Neural cell (in vitro differentiated cells): ENCODE measurements around the gene OR52J3. TPM values are rescaled to one million over a fixed set of nuclear protein-coding genes. Genes with fewer than 3 reads are reported as not detected.

ENCODE experiments used
- H2AFZ ChIP-seq: fragments of 200-600, 300-800 bp; sonication (generic), shearing (Covaris generic); 2 replicates; pipeline ENCODE4 v1.6.0; 2014; ENCODE audit warnings: low read depth, mild to moderate bottlenecking, antibody characterized with exemption, low read length, moderate library complexity
- H3F3A ChIP-seq: fragments of 200-600 bp; shearing (Covaris generic); 2 replicates; pipeline ENCODE4 v1.6.1; 2016; ENCODE audit warnings: mild to moderate bottlenecking, moderate library complexity, mixed read lengths, antibody characterized with exemption, low read length; ENCODE audit not compliant: insufficient read depth, poor library complexity, severe bottlenecking
- H3K27ac ChIP-seq: fragments of 200-600, 300-800 bp; sonication (generic), shearing (Covaris generic); 2 replicates; pipeline ENCODE4 v1.5.1; 2014; ENCODE audit warnings: mild to moderate bottlenecking, low read length, moderate library complexity
- H3K27me3 ChIP-seq: fragments of 300-800, 200-600 bp; sonication (generic), shearing (Covaris generic); 2 replicates; pipeline ENCODE4 v1.6.0; 2014; ENCODE audit warnings: mild to moderate bottlenecking, low read depth, low read length, moderate library complexity; ENCODE audit not compliant: insufficient read depth
- H3K36me3 ChIP-seq: fragments of 300-800, 200-600 bp; sonication (generic), shearing (Covaris generic); 2 replicates; pipeline ENCODE4 v1.5.1; 2014; ENCODE audit warnings: mild to moderate bottlenecking, antibody characterized with exemption, low read length, moderate library complexity; ENCODE audit not compliant: insufficient read depth
- H3K4me2 ChIP-seq: fragments of 300-800, 200-600 bp; sonication (generic), shearing (Covaris generic); 2 replicates; pipeline ENCODE4 v1.6.0; 2014; ENCODE audit warnings: mild to moderate bottlenecking, low read length
- H3K4me3 ChIP-seq: fragments of 300-800, 200-600 bp; sonication (generic), shearing (Covaris generic); 2 replicates; pipeline ENCODE4 v1.5.1; 2014; ENCODE audit warnings: mild to moderate bottlenecking, low read length, moderate library complexity
- H3K79me2 ChIP-seq: fragments of 200-600 bp; shearing (Covaris generic); replicated peaks from 2 replicates; pipeline ENCODE4 v1.6.0; 2014; ENCODE audit warnings: mild to moderate bottlenecking, low read length, moderate library complexity; ENCODE audit not compliant: insufficient read depth
- H3K9ac ChIP-seq: fragments of 300-800, 200-600 bp; sonication (generic), shearing (Covaris generic); 2 replicates; pipeline ENCODE4 v1.6.1; 2016; ENCODE audit warnings: mild to moderate bottlenecking, low read length, mixed read lengths
- H3K9me2 ChIP-seq: fragments of 200-600 bp; shearing (Covaris generic); 2 replicates; pipeline ENCODE4 v1.6.1; 2016; ENCODE audit warnings: mild to moderate bottlenecking, low read length, mixed read lengths; ENCODE audit not compliant: insufficient read depth
- H3K9me3 ChIP-seq: fragments of 200-600, 300-800 bp; sonication (generic), shearing (Covaris generic); 2 replicates; pipeline ENCODE4 v1.6.1; 2016; ENCODE audit warnings: mild to moderate bottlenecking, mixed run types, low read length, moderate library complexity, mixed read lengths
- H4K20me1 ChIP-seq: fragments of 200-600 bp; shearing (Covaris generic); 2 replicates; pipeline ENCODE4 v1.6.1; 2016; ENCODE audit warnings: mild to moderate bottlenecking, mixed run types; ENCODE audit not compliant: insufficient read depth
- CTCF ChIP-seq: fragments of 450-650 bp; IDR thresholded peaks from 2 replicates; pipeline ENCODE4 v1.5.1; 2014; ENCODE audit warnings: antibody characterized with exemption, mild to moderate bottlenecking, moderate library complexity; ENCODE audit not compliant: poor library complexity, severe bottlenecking
- EP300 ChIP-seq: fragments of 450-650 bp; conservative IDR thresholded peaks from 2 replicates; pipeline ENCODE4 v1.6.1; 2014; ENCODE audit warnings: antibody characterized with exemption, mild to moderate bottlenecking, moderate library complexity; ENCODE audit not compliant: poor library complexity, severe bottlenecking
- EZH2 ChIP-seq: fragments of 200-600, 300-800 bp; shearing (Covaris generic), sonication (generic); IDR thresholded peaks from 2 replicates; pipeline ENCODE4 v1.6.1; 2014; ENCODE audit warnings: antibody characterized with exemption, low read length, borderline replicate concordance, mild to moderate bottlenecking; ENCODE audit not compliant: insufficient read depth, poor library complexity, severe bottlenecking
- MXI1 ChIP-seq: fragments of 450-650 bp; conservative IDR thresholded peaks from 2 replicates; pipeline ENCODE4 v1.6.1; 2014; ENCODE audit warnings: antibody characterized with exemption, mild to moderate bottlenecking; ENCODE audit not compliant: poor library complexity, severe bottlenecking
- POLR2AphosphoS5 ChIP-seq: IDR thresholded peaks from 2 replicates; pipeline ENCODE4 v1.6.1; 2012
- RAD21 ChIP-seq: fragments of 450-650 bp; conservative IDR thresholded peaks from 2 replicates; pipeline ENCODE4 v1.6.1; 2014; ENCODE audit warnings: antibody characterized with exemption, mild to moderate bottlenecking, moderate library complexity
- REST ChIP-seq: IDR thresholded peaks from 2 replicates; pipeline ENCODE4 v1.6.1; 2012; ENCODE audit warnings: borderline replicate concordance
- SMC3 ChIP-seq: fragments of 450-650 bp; conservative IDR thresholded peaks from 2 replicates; pipeline ENCODE4 v1.6.1; 2014; ENCODE audit warnings: antibody characterized with exemption, mild to moderate bottlenecking, moderate library complexity; ENCODE audit not compliant: poor library complexity
- TAF1 ChIP-seq: IDR thresholded peaks from 2 replicates; pipeline ENCODE4 v1.6.1; 2012; ENCODE audit warnings: low read depth
- polyA plus RNA-seq: library from polyadenylated mRNA; depleted of rRNA; stranded (reverse); fragments of >200 nt; gene quantifications from 2 replicates; pipeline ENCODE4 v1.2.3, GENCODE V29; 2014

Gene OR52J3
- polyA plus RNA-seq, 1 donor from 2014 or later: not detected

- Histone ChIP-seq H3K9me3 (no peaks in the 10 kb centered on the region), H3K4me3 (no peak overlapping the region), H2AFZ (no peak overlapping the region), H3K4me2 (no peak overlapping the region), H3K79me2 (no peaks in the 10 kb centered on the region), H3K27me3 (no peaks in the 10 kb centered on the region), H3K27ac (no peak overlapping the region), H3K9ac (no peak overlapping the region), H3F3A (no peaks in the 10 kb centered on the region), H4K20me1 (no peaks in the 10 kb centered on the region), H3K36me3 (no peaks in the 10 kb centered on the region), H3K9me2 (no peaks in the 10 kb centered on the region)
- TF ChIP-seq MXI1 (no peak), POLR2AphosphoS5 (no peak), RAD21 (no peak), EP300 (no peak), SMC3 (no peak), EZH2 (no peak), CTCF (no peak), REST (no peak), TAF1 (no peak)
Observed at GRCh38 chr11:5088556-5088955, 42.2 kb downstream of the OR52J3 start.

- Histone ChIP-seq H3K4me2 (no peak overlapping the region), H3K27ac (no peak overlapping the region), H3K4me3 (no peak overlapping the region), H3K79me2 (no peaks in the 10 kb centered on the region), H4K20me1 (no peaks in the 10 kb centered on the region), H3F3A (no peaks in the 10 kb centered on the region), H3K9ac (no peak overlapping the region), H3K9me2 (no peaks in the 10 kb centered on the region), H3K9me3 (no peaks in the 10 kb centered on the region), H3K27me3 (no peaks in the 10 kb centered on the region), H2AFZ (no peak overlapping the region), H3K36me3 (no peaks in the 10 kb centered on the region)
- TF ChIP-seq POLR2AphosphoS5 (no peak), TAF1 (no peak), MXI1 (no peak), EZH2 (no peak), RAD21 (no peak), EP300 (no peak), CTCF (no peak), SMC3 (no peak), REST (no peak)
Observed at GRCh38 chr11:5090668-5091067, 44.3 kb downstream of the OR52J3 start.
